ENCODE results near the gene LRP3.
"Not testable (repeated sequence)": the region's sequence is repeated elsewhere in the genome, so short reads cannot be mapped to it uniquely, and the experiment has no call there.

The LRP3 gene

GRCh38 chr19:33202546-33203507 lies 8.7 kb downstream of the LRP3 start:
- DNase-seq (ENCODE audit: low spot score), result no peak

GRCh38 chr19:33203529-33203928 lies 9.4 kb downstream of the LRP3 start:
- DNase-seq (ENCODE audit: low spot score), result no peak

GRCh38 chr19:33204136-33204973 lies 10.2 kb downstream of the LRP3 start:
- no peak for DNase-seq (ENCODE audit: low spot score)

GRCh38 chr19:33205110-33205509 lies 11.0 kb downstream of the LRP3 start:
- DNase-seq (ENCODE audit: low spot score), result no peak

- DNase-seq (ENCODE audit: low spot score), result no peak
These were observed 11.6 kb downstream of the LRP3 start for GRCh38 chr19:33205531-33206260.

- no peak for DNase-seq (ENCODE audit: low spot score)
These were observed 12.3 kb downstream of the LRP3 start for GRCh38 chr19:33206261-33207039.

- DNase-seq (ENCODE audit: low spot score), result no peak
These were observed 13.0 kb downstream of the LRP3 start for GRCh38 chr19:33207040-33207620.

- DNase-seq (ENCODE audit: low spot score), result no peak
These were observed 13.8 kb downstream of the LRP3 start for GRCh38 chr19:33207903-33208302.

GRCh38 chr19:33208371-33208895 lies 14.3 kb downstream of the LRP3 start:
- DNase-seq (ENCODE audit: low spot score), result peak; percentile 20

- DNase-seq (ENCODE audit: low spot score), result peak; percentile 14
These were observed 15.0 kb downstream of the LRP3 start for GRCh38 chr19:33208904-33209849.

- DNase-seq (ENCODE audit: low spot score), result not testable (repeated sequence)
These were observed 15.7 kb downstream of the LRP3 start for GRCh38 chr19:33209850-33210230.

GRCh38 chr19:33210266-33210940 lies 16.3 kb downstream of the LRP3 start:
- DNase-seq (ENCODE audit: low spot score), result no peak

GRCh38 chr19:33211794-33212435 lies 17.8 kb downstream of the LRP3 start:
- DNase-seq (ENCODE audit: low spot score), result no peak

GRCh38 chr19:33212436-33213172 lies 18.5 kb downstream of the LRP3 start:
- no peak for DNase-seq (ENCODE audit: low spot score)

- DNase-seq (ENCODE audit: low spot score), result no peak
These were observed 20.5 kb downstream of the LRP3 start for GRCh38 chr19:33214596-33214995.

- DNase-seq (ENCODE audit: low spot score), result no peak
These were observed 21.5 kb downstream of the LRP3 start for GRCh38 chr19:33215438-33216197.
